Thoracic aorta endothelial cell (primary cell): ENCODE measurements around the gene GALNT17. TPM values are rescaled to one million over a fixed set of nuclear protein-coding genes. Genes with fewer than 3 reads are reported as not detected.

Experiments used
- small RNA-seq: library from RNA; depleted of rRNA; stranded (forward); fragments of <200 nt; gene quantifications from one replicate; pipeline ENCODE3, GENCODE V24; 2012
- total RNA-seq: library from RNA; depleted of rRNA; stranded (reverse); fragments of >200 nt; gene quantifications from 2 replicates; pipeline ENCODE4 v1.2.3, GENCODE V29; 2012

GALNT17 gene
- total RNA-seq = not detected in 2 replicates

GRCh38 chr7:71132127-71132376, at the start of gene GALNT17:
Gene GALNT17 (plus strand): TSS chr7:71132144.

Small RNAs within 50 kb of the gene (small RNA-seq; reads per million reads assigned to genes)
- gene MIR3914-1 (not detected), gene RN7SKP75 (not detected)
